ENCODE measurements around the gene ZC3H11A. TPM values are rescaled to one million over a fixed set of nuclear protein-coding genes. Genes with fewer than 3 reads are reported as not detected.

Gene ZC3H11A
- total and polyA plus RNA-seq, 2 of the 13 experiments (the other 11 are each of a cell fraction or from before 2014, with no cell fraction given), result 56.9 to 59.7 TPM

GRCh38 chr1:203763505-203763904 lies 31.9 kb upstream of the ZC3H11A start:
- H3K36me3 ChIP-seq (replicated peaks in 1 of 2; ENCODE audit: control insufficient read depth in 1 of 2, insufficient read depth in 2 of 2, low read length in 2 of 2), result no peaks in the 10 kb centered on the region
- FAIRE-seq, result no peak

More at GRCh38 chr1:203763505-203763904, 31.9 kb upstream of the ZC3H11A start:
- POLR2A ChIA-PET, result no interaction called here
- no peak for DNase-seq (ENCODE audit: low spot score)
- no peak for ATAC-seq
- no peaks in the 10 kb centered on the region for H4K20me1 ChIP-seq (ENCODE audit: insufficient read depth, low read length)
- H3K4me3 ChIP-seq (replicated peaks in 1 of 3; ENCODE audit: insufficient read depth in 1 of 3, low read depth in 2 of 3, low read length in 3 of 3), result no peak overlapping the region
- no peak overlapping the region for H3K4me2 ChIP-seq (ENCODE audit: low read depth, low read length)
- H3K79me2 ChIP-seq (ENCODE audit: insufficient read depth, low read length), result no peaks in the 10 kb centered on the region
- intact Hi-C loops (cut with micrococcal nuclease; ENCODE audit: unreplicated experiment), result no loop called here
- H3K9ac ChIP-seq (ENCODE audit: insufficient read depth, low read depth, low read length), result no peak overlapping the region
- in situ Hi-C loops (cut with HindIII; ENCODE audit: extremely low pct_ligation_motif_present, low pct_unique_long_range_greater_than_20kb), result no loop called here
- H3K9me3 ChIP-seq (ENCODE audit: low read length), result no peaks in the 10 kb centered on the region
- CTCF ChIA-PET (ENCODE audit: low intra/inter-chr PET ratio, low total read pairs), result no interaction called here
- peaks cover 5% of the 10 kb centered on the region for H3K4me1 ChIP-seq (ENCODE audit: insufficient read depth, low read length)
- no peak overlapping the region for H2AFZ ChIP-seq (ENCODE audit: low read length)
- TF ChIP-seq BCLAF1 (IDR thresholded peaks at IDR 0.05), result no peak
- no peak for TF ChIP-seq ZBTB21 (CRISPR knock-in tag; IDR thresholded peaks at IDR 0.05)
- no peak for TF ChIP-seq THAP8 (CRISPR knock-in tag; IDR thresholded peaks at IDR 0.05; ENCODE audit: borderline replicate concordance)
- TF ChIP-seq ZNF484 (CRISPR knock-in tag; IDR thresholded peaks at IDR 0.05; ENCODE audit: borderline replicate concordance, low read depth), result no peak
- no peak for TF ChIP-seq GLMP (CRISPR knock-in tag; IDR thresholded peaks at IDR 0.05; ENCODE audit: borderline replicate concordance)
- TF ChIP-seq SNAPC2 (CRISPR knock-in tag; IDR thresholded peaks at IDR 0.05), result no peak
- TF ChIP-seq ZFP90 (CRISPR knock-in tag; IDR thresholded peaks at IDR 0.05; ENCODE audit: borderline replicate concordance), result no peak
- TF ChIP-seq MATR3 (CRISPR knock-in tag; IDR thresholded peaks at IDR 0.05), result no peak
- no peak overlapping the region for H3K27ac ChIP-seq (ENCODE audit: extremely low read length, insufficient read depth, low read length)
- H3K27me3 ChIP-seq (ENCODE audit: control insufficient read depth in 1 of 2, insufficient read depth in 2 of 2, low read length in 2 of 2), result no peaks in the 10 kb centered on the region
- 88% methylated on average over 1 of the region's 1 CpG for WGBS (ENCODE audit: low lambda C conversion rate)
- no TSS peak for BruUV-seq (replicated peaks)
